Fibroblast of the aortic adventitia (primary cell): ENCODE data around the gene RNF151. TPM values are rescaled to one million over a fixed set of nuclear protein-coding genes. Genes with fewer than 3 reads are reported as not detected.
A peak's percentile ranks its signal among the peaks of the same experiment; 100 is the strongest.

Experiments used
- DNase-seq: peaks from one replicate; pipeline ENCODE4 v3.0.0-alpha.2; 2010; ENCODE audit warnings: low read depth
- H3K4me3 ChIP-seq: 2 replicates; pipeline ENCODE4 v1.5.1; 2011; ENCODE audit warnings: low read depth, mild to moderate bottlenecking, control low read depth, low read length, moderate library complexity
- total RNA-seq: library from RNA; depleted of rRNA; stranded (reverse); fragments of >200 nt; gene quantifications from 2 replicates; pipeline ENCODE4 v1.2.3, GENCODE V29; 2012; ENCODE audit warnings: low replicate concordance
- TF ChIP-seq, protein P1 (sequence below): IDR thresholded peaks from 2 replicates; pipeline ENCODE4 v1.5.1; 2011; ENCODE audit warnings: mild to moderate bottlenecking, low read length, control low read depth, inconsistent platforms; ENCODE audit not compliant: insufficient read depth

The RNF151 gene
- total RNA-seq, 1 donor = not detected

DNA sequence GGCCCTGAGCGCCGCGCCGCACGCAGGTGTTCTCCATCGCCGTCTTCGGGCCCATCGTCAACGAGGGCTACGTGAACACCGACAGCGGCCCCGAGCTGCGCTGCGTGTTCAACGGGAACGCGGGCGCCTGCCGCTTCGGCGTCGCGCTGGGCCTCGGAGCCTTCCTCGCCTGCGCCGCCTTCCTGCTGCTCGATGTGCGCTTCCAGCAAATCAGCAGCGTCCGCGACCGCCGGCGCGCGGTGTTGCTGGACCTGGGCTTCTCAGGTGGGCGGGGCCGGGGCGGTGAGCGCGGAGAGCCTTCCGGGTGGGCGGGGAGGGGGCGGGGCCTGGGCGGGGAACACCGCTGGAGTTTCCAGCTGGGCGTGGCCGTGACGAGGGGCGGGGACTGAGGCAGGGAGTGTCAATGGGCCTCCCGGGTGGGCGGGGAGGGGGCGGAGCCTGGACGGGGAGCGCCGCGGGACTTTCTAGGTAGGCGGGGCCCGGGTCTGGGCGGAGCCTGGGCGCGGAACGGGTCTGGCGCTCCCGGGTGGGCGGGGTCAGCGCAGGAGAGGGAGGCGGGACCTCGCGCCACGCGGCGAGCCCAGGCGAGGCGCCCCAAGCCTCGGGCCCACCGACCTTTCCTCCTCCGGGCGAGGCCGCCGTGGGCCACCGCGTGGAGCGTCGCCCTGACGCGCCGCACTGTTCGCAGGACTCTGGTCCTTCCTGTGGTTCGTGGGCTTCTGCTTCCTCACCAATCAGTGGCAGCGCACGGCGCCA is 25.5 kb downstream of the RNF151 start:
- TF ChIP-seq, protein P1, sequence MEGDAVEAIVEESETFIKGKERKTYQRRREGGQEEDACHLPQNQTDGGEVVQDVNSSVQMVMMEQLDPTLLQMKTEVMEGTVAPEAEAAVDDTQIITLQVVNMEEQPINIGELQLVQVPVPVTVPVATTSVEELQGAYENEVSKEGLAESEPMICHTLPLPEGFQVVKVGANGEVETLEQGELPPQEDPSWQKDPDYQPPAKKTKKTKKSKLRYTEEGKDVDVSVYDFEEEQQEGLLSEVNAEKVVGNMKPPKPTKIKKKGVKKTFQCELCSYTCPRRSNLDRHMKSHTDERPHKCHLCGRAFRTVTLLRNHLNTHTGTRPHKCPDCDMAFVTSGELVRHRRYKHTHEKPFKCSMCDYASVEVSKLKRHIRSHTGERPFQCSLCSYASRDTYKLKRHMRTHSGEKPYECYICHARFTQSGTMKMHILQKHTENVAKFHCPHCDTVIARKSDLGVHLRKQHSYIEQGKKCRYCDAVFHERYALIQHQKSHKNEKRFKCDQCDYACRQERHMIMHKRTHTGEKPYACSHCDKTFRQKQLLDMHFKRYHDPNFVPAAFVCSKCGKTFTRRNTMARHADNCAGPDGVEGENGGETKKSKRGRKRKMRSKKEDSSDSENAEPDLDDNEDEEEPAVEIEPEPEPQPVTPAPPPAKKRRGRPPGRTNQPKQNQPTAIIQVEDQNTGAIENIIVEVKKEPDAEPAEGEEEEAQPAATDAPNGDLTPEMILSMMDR = no peak
- DNase-seq = peak; percentile 88
- H3K4me3 ChIP-seq = peak overlapping the region; percentile 54

DNA sequence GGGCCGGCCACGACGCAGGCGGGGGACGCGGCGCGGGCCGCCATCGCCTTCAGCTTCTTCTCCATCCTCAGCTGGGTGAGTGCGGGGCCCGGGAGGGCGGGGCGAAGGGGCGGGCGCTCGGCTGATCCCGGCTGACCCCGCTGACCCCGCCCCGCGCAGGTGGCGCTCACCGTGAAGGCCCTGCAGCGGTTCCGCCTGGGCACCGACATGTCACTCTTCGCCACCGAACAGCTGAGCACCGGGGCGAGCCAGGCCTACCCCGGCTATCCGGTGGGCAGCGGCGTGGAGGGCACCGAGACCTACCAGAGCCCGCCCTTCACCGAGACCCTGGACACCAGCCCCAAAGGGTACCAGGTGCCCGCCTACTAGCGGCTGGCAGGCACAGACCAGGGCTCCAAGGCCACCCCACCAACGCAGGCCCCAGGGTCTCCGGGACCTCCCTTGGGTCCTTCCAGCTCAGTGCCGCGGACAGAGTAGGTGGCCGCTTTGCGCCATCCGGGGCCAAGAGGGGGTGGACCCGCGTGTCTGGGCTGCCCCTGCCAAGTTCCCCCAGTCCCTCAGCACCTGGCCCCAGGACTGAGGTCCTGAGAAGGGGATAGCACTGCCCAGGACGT is 26.2 kb downstream of the RNF151 start:
- TF ChIP-seq, protein P1 = no peak
- no peak for DNase-seq
- no peak overlapping the region for H3K4me3 ChIP-seq

DNA sequence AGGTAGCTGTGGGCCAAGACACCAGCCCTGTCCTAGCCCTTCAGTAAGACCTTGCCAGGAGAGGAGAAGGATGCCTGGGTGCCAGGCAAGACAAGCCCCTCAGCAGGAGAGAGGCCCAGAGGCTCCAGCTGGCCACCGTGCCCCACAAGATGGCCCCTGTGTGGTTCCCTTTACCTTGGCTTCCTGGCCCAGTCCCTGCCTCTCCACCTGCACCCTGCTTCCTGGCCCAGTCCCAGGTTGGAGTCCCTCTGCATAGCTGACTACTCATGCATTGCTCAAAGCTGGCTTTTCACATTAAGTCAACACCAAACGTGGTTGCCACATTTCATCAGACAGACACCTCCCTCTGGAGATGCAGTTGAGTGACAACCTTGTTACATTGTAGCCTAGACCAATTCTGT is 27.1 kb downstream of the RNF151 start:
- no peak for DNase-seq
- TF ChIP-seq, protein P1 = no peak
- H3K4me3 ChIP-seq = no peak overlapping the region

DNA sequence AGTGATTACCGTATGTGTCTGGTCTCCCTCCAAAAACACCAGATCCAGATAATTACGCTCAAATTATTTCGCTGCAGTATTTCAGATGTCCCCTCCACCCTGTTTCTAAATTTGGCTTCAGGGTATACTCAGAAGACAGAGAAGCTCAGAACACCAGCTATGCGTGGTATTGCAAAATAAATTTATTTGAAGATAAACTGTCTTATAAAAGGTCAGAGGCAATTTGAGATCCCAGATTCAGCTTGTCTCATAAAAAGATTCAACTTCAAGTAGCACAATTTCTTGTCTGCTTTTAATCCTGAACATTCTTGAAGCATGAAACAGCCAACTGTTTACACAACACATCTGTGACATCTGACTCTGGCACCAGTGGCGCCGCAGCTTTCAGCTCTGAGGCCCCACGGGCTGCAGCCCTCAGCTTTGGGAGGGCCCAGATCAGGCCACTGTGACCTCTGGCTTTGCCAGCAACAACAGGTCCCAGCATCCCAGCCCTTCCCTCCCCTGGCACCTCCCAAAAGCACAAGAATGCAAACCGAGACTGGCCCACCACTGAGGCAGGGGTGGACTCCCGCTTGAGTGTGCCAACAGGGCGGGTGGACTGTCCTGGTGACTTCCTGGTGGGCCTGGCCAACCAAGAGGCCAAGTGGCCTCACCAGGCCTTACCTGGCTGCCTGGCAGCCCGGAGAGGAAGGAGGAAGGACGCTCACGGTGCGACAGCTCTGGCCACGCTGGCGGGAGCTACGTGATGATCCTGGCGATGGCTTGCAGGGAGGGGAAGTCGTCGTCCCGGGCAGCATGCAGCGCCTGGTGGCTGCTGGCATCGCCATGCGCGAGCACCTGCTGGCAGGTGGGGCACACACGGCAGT is 31.1 kb downstream of the RNF151 start:
- H3K4me3 ChIP-seq = no peak overlapping the region
- TF ChIP-seq, protein P1 = no peak
- DNase-seq = no peak

DNA sequence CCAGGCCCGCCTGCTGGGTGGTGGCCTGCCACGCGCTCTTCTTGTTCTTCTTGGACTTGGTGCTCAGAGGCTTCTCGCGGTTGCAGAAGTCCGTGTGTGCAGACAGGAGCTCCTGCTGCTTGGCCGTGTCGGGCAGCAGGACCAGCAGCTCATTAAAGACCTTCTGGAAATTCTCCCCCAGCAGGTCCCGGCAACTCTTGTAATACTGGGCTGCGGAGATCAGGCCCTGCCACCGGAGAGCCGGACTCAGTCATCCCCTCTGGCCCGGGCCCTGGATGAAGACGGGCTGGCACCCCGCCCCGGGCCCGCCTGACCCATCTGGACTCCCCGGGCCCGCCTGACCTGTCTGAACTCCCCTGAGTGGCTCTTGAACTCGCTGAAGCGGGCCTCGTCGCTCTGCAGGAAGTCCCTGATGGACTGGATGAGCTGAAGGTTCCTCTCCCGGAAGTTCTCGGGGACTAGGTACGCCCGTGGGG is 31.7 kb downstream of the RNF151 start:
- no peak for DNase-seq
- TF ChIP-seq, protein P1 = no peak
- H3K4me3 ChIP-seq = no peak overlapping the region

DNA sequence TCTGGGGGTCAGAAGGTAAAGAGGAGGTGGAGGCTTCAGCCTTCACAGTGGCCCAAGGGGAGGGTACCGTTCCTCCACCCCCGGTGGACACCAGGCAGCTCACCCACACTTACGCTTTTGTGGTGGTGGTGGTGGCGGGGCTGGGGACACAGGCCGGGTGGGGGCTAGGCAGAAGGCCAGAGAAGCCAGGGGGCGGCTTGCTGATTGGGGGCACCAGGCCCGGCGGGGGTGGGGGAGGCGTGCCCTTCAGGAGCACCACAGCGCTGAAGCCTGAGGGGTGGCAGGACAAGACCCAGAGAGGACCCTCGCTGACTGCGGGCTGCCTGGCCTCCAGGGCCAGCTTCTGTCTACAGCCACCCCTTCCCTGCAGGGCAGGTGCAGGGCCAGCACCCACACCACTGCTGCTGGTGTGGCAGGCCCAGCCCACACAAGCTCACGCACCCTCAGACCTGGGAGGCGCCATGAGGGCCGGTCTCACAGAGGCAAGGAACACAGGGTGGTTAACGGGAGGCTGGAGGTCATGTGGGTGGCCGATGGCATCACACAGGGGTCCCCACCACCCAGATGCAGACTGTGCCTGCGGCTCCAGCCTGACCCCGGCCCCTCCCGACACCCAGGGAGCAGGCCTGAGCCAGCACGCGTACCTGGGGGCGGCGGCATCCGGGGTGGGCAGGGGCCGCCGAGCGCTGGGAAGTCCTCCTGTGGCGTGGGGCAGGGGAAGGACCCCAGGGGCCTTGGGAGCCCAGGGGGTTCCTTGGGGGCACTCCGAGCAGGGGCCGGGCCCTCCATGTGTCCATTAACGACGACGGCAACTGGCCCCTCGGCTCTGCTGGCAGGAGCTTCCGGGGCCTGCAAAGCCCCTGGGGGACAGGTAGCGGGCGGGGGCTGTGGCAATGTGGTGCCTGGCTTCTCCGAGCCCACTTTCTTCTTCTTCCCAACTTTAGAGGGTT is 32.5 kb downstream of the RNF151 start:
- no peak overlapping the region for H3K4me3 ChIP-seq
- DNase-seq = no peak
- TF ChIP-seq, protein P1 = no peak
